ENCODE results near the gene SRRT. TPM values are rescaled to one million over a fixed set of nuclear protein-coding genes. Genes with fewer than 3 reads are reported as not detected.

Gene SRRT
- total and polyA plus RNA-seq, 2 donors (not counting 3 experiments of a cell fraction or from before 2014, with no cell fraction given), result 58.6 to 199 TPM

- no peaks in the 10 kb centered on the region for H3K36me3 ChIP-seq (ENCODE audit: control insufficient read depth in 2 of 2, extremely low read depth in 1 of 2, insufficient read depth in 2 of 2, low read length in 2 of 2)
- no peaks in the 10 kb centered on the region for H4K20me1 ChIP-seq (replicated peaks; ENCODE audit: control insufficient read depth, extremely low read depth, insufficient read depth, low read length)
- BruUV-seq (replicated peaks), result no TSS peak
- ChIA-PET POLR2A (interaction anchor here (0.6 to 1.6 kb wide), 5 partner anchors 8 to 25 kb away, joined by 3 to 10 read pairs (median 5); partner anchors contain the start of genes EPHB4 and SLC12A9), CTCF (interaction anchor here (0.9 to 2.9 kb wide), 7 partner anchors 9 to 131 kb away, joined by 4 to 37 read pairs (median 9); partner anchors contain the start of genes EPHB4, POP7, SLC12A9 and SRRT)
- peaks cover 16% of the 10 kb centered on the region for H3K4me1 ChIP-seq (ENCODE audit: control insufficient read depth, extremely low read depth, insufficient read depth, low read length)
- H3K27ac ChIP-seq (ENCODE audit: insufficient read depth, low read depth, low read length), result peak overlapping the region; percentile 82
- intact Hi-C loops (cut with micrococcal nuclease), result loop anchor here (1.0 kb wide), 2 partner anchors 8 to 16 kb away; partner anchors contain the start of gene SLC12A9
- H3K9me1 ChIP-seq (replicated peaks; ENCODE audit: control insufficient read depth, extremely low read depth, insufficient read depth, low read length), result no peaks in the 10 kb centered on the region
- H3K9ac ChIP-seq (replicated peaks; ENCODE audit: extremely low read depth, insufficient read depth, low read length), result peak overlapping the region; percentile 55
- H3K9me3 ChIP-seq (replicated peaks; ENCODE audit: control insufficient read depth, insufficient read depth, low read length), result no peaks in the 10 kb centered on the region
- H3K27me3 ChIP-seq (ENCODE audit: control insufficient read depth in 2 of 2, insufficient read depth in 2 of 2, low read length in 2 of 2), result no peaks in the 10 kb centered on the region
- H2AFZ ChIP-seq (ENCODE audit: low read depth, low read length), result peak overlapping the region; percentile 66
- DNase-seq (ENCODE audit: low read depth, low spot score), result no peak
- no peak for FAIRE-seq
- TF ChIP-seq, protein P1, sequence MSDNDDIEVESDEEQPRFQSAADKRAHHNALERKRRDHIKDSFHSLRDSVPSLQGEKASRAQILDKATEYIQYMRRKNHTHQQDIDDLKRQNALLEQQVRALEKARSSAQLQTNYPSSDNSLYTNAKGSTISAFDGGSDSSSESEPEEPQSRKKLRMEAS (IDR thresholded peaks at IDR 0.05; ENCODE audit: insufficient read depth, insufficient read length), result no peak
- TF ChIP-seq POLR2AphosphoS5 (IDR thresholded peaks at IDR 0.05; ENCODE audit: insufficient read depth, low read depth, low read length) (no peak), MYC (IDR thresholded peaks at IDR 0.05; ENCODE audit: low read depth, low read length) (no peak), POLR2A (IDR thresholded peaks at IDR 0.05; ENCODE audit: low read depth, low read length) (no peak), EZH2 (IDR thresholded peaks at IDR 0.05; ENCODE audit: borderline replicate concordance, low read depth, low read length, severe bottlenecking) (no peak), FOS (IDR thresholded peaks at IDR 0.05; ENCODE audit: borderline replicate concordance, insufficient read depth, low read length) (no peak), GATA2 (IDR thresholded peaks at IDR 0.05; ENCODE audit: insufficient read depth, insufficient read length, low read depth, low read length) (no peak), JUN (IDR thresholded peaks at IDR 0.05; ENCODE audit: borderline replicate concordance, insufficient read depth, insufficient read length, low read depth) (no peak)
- TF ChIP-seq, protein P2, sequence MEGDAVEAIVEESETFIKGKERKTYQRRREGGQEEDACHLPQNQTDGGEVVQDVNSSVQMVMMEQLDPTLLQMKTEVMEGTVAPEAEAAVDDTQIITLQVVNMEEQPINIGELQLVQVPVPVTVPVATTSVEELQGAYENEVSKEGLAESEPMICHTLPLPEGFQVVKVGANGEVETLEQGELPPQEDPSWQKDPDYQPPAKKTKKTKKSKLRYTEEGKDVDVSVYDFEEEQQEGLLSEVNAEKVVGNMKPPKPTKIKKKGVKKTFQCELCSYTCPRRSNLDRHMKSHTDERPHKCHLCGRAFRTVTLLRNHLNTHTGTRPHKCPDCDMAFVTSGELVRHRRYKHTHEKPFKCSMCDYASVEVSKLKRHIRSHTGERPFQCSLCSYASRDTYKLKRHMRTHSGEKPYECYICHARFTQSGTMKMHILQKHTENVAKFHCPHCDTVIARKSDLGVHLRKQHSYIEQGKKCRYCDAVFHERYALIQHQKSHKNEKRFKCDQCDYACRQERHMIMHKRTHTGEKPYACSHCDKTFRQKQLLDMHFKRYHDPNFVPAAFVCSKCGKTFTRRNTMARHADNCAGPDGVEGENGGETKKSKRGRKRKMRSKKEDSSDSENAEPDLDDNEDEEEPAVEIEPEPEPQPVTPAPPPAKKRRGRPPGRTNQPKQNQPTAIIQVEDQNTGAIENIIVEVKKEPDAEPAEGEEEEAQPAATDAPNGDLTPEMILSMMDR (IDR thresholded peaks at IDR 0.05; ENCODE audit: extremely low read depth in 1 of 2, insufficient read depth in 1 of 2, low read depth in 1 of 2, low read length in 2 of 2), result no peak
- no peaks in the 10 kb centered on the region for H3K79me2 ChIP-seq (ENCODE audit: control insufficient read depth, insufficient read depth, low read length)
- peak overlapping the region; percentile 27 for H3K4me2 ChIP-seq (ENCODE audit: insufficient read depth, low read length)
- H3K4me3 ChIP-seq (replicated peaks in 1 of 3; ENCODE audit: insufficient read depth in 1 of 3, low read depth in 1 of 3, low read length in 3 of 3), result no peak overlapping the region
- dilution Hi-C loops (cut with MboI; ENCODE audit: extremely low pct_ligation_motif_present, low sequenced_read_pairs), result loop anchor here (25.0 kb wide), 1 partner anchor 124 kb away; the partner anchor contains the start of genes EPO and POP7
Measured at GRCh38 chr7:100836812-100837098, 38.1 kb upstream of the SRRT start.
